HCT116 (cell line): ENCODE data around the gene SELENOM.

ENCODE experiments used
- CTCF ChIP-seq, 3 experiments: fragments of 200-600 bp in 1 of 3; sonication (generic) in 1 of 3; IDR thresholded peaks in 2 of 3; conservative IDR thresholded peaks in 1 of 3; 2 replicates each; pipeline ENCODE4 v1.5.1; 2012 to 2017; ENCODE audit warnings: low read depth in 2 of 3, low read length in 2 of 3, antibody characterized with exemption in 1 of 3, borderline replicate concordance in 1 of 3, control low read depth in 1 of 3, mild to moderate bottlenecking in 1 of 3, mixed read lengths in 1 of 3, mixed run types in 1 of 3, moderate library complexity in 1 of 3; ENCODE audit not compliant: insufficient read depth in 1 of 3
- EZH2 ChIP-seq: fragments of 200-600 bp; sonication (generic); IDR thresholded peaks from 2 replicates; pipeline ENCODE4 v1.6.1; 2017; ENCODE audit warnings: antibody characterized with exemption, mixed run types
- EZH2phosphoT487 ChIP-seq: fragments of 200-600 bp; IDR thresholded peaks from 2 replicates; pipeline ENCODE4 v1.6.1; 2018; ENCODE audit warnings: antibody characterized with exemption, borderline replicate concordance
- FOSL1 ChIP-seq: IDR thresholded peaks from 2 replicates; pipeline ENCODE4 v1.6.1; 2012; ENCODE audit warnings: low read depth
- JUND ChIP-seq: IDR thresholded peaks from 2 replicates; pipeline ENCODE4 v1.6.1; 2012
- MAX ChIP-seq: IDR thresholded peaks from 2 replicates; pipeline ENCODE4 v1.6.1; 2012
- POLR2A ChIP-seq: IDR thresholded peaks from 2 replicates; pipeline ENCODE4 v1.7.0; 2011; ENCODE audit warnings: borderline replicate concordance; ENCODE audit not compliant: insufficient read depth, insufficient read length; ENCODE audit errors: extremely low read depth
- POLR2AphosphoS5 ChIP-seq: IDR thresholded peaks from 2 replicates; pipeline ENCODE4 v1.6.1; 2011; ENCODE audit warnings: mild to moderate bottlenecking, low read depth, low read length, moderate library complexity
- REST ChIP-seq: IDR thresholded peaks from 2 replicates; pipeline ENCODE4 v1.6.1; 2012; ENCODE audit warnings: low read depth
- SIN3A ChIP-seq: IDR thresholded peaks from 2 replicates; pipeline ENCODE4 v1.6.1; 2012; ENCODE audit warnings: low read depth
- TCF7L2 ChIP-seq: IDR thresholded peaks from 2 replicates; pipeline ENCODE4 v1.7.0; 2011; ENCODE audit warnings: borderline replicate concordance, inconsistent platforms; ENCODE audit not compliant: insufficient read depth, insufficient read length; ENCODE audit errors: extremely low read depth
- ZNF274 ChIP-seq: fragments of 200-500 bp; sonication (Bioruptor generic); IDR thresholded peaks from 2 replicates; pipeline ENCODE4 v1.6.1; 2014; ENCODE audit warnings: mild to moderate bottlenecking, low read depth, low read length, inconsistent platforms

- TF ChIP-seq SIN3A (no peak), ZNF274 (no peak), JUND (no peak), MAX (no peak), FOSL1 (no peak), POLR2A (no peak), CTCF (IDR thresholded peaks at IDR 0.05 in 2 of 3, conservative IDR thresholded peaks at IDR 0.05 in 1 of 3; ENCODE audit: borderline replicate concordance in 1 of 3, insufficient read depth in 1 of 3, low read depth in 2 of 3, low read length in 2 of 3) (no peak), TCF7L2 (no peak), EZH2phosphoT487 (no peak), EZH2 (no peak), POLR2AphosphoS5 (no peak), REST (no peak)
Measured at GRCh38 chr22:31104869-31105268, 2.5 kb downstream of the SELENOM start.
